GM12872 (cell line): ENCODE measurements around the gene KDM5C.

Source experiments
- TF ChIP-seq, protein P1 (sequence below): IDR thresholded peaks from 3 replicates; pipeline ENCODE4 v1.5.1; 2011; ENCODE audit warnings: low read depth, mild to moderate bottlenecking, low read length, moderate library complexity; ENCODE audit not compliant: insufficient read depth

KDM5C gene

DNA sequence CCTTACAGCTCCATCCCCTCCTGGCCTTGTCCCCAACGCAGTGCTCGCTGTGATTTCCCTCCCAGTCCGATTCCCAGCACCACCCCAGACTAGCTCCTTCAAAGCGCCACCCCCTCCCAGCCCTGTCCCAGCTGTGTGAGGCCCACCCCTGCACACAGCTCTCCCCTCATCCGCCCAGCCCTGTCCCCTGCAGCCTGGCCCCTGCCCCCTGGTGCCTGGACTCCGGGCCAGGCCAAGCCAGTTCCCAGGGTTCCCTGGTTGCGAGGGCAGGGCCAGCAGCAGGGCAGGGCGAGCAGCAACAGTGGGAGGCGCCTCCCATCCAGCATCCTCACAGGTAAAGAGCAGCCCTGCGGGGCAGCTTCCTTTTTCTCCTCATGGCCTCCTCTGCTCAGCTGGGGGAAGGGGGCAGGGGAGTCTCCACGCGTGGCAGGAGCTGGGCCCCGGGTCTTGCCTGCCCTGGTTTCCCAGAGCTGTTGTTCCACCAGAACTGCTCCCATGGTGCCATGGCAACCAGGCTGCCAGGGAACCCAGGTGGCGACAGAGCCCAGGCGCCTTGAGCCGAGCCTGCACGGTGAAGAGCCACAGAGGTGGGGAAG is 31.5 kb upstream of the KDM5C start:
- TF ChIP-seq, protein P1, sequence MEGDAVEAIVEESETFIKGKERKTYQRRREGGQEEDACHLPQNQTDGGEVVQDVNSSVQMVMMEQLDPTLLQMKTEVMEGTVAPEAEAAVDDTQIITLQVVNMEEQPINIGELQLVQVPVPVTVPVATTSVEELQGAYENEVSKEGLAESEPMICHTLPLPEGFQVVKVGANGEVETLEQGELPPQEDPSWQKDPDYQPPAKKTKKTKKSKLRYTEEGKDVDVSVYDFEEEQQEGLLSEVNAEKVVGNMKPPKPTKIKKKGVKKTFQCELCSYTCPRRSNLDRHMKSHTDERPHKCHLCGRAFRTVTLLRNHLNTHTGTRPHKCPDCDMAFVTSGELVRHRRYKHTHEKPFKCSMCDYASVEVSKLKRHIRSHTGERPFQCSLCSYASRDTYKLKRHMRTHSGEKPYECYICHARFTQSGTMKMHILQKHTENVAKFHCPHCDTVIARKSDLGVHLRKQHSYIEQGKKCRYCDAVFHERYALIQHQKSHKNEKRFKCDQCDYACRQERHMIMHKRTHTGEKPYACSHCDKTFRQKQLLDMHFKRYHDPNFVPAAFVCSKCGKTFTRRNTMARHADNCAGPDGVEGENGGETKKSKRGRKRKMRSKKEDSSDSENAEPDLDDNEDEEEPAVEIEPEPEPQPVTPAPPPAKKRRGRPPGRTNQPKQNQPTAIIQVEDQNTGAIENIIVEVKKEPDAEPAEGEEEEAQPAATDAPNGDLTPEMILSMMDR: no peak

DNA sequence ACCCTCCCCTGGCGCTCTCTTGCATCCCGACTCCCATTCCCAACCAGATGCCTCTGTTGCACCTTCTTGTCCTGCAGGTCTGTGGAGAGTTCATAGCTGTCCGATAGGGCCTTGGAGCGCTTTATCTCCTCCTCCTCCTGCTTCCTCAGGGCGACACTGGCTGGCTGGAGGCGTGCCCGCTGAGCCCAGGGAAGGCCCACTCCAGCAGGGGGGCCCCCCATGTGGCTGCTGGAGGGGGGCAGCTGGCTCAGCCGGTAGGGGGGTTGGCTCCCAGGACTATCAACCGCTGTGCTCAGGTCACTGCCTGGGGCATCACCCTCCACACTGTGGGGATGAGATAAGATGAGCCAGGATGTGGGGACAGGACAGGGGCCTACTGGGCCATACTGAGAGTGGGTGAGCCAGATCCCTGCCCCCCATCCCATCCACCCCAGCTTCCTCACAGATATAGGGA is 30.8 kb upstream of the KDM5C start:
- TF ChIP-seq, protein P1: no peak

DNA sequence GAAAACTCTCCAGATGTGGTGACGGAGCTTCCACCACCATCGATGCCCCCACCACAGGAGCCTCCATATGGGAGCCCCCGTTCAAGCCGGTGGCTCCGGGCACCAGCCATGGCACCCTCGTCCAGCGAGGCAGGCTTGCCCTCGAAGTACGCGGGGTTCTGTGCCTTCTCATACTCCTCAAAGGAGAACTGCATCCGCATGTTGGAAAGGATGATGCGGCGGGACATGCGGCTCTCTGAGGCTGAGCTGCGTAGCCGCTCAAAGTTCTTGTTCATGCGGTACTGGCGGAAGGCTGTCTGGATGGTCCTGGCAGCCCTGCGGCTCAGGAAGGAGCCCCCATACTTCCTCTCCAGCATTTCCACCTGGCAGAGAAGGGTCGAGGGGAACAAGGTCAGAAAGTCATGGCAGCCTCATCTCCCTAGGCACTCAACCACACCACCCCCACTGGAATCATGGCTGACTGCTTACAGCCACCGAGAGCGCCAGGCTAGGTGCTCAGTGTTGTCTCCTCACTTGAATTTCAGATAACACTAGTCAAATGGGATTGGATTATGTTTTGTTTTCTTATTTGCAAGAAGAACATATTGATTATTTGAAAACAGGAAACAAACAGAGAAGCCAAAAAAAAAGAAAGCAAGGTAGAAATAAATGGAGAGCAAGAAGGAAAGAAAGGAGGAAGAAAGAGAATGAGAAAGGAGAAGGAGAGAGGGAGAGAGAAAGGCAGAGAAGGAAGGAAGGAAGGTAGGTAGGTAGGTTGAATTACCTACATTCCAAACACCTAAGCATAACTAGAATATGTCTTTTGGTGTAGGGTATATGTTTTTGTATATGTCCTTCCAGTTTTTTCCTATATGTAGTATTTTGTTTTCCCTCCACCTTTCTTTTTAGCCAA is 29.8 kb upstream of the KDM5C start:
- TF ChIP-seq, protein P1: no peak

DNA sequence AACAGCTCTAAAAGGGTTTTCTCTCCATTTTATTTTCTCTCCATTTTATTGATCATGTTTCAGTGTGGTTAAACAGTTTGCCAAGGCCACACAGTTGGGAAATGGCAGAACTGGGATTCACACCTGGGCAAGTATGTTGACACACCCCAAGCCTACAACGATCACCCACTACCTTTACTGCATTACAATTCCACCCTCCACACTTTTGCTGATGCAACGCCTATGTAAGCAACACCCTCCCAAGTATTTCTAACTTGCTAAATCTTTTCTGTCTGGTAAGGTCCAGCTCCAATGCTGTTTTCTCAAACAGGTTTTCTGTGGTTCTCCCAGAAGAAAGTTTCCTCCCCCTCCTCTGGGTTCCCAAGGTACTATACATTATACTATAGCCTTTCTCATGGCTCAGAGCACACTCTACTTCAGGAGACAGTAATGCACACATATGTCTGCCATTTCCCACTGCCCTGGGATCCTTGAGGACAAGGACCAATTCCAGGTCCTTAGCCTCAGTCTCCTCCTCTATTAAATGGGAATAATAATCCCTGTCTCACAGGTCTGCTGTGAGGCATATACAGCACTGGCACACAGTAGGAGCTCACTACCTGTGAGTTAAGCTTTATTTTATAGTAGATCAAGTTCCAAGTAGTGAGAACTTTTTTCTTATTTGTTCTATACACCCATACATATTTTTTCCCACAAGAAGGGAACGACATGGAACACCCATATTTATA is 28.4 kb upstream of the KDM5C start:
- TF ChIP-seq, protein P1: no peak

DNA sequence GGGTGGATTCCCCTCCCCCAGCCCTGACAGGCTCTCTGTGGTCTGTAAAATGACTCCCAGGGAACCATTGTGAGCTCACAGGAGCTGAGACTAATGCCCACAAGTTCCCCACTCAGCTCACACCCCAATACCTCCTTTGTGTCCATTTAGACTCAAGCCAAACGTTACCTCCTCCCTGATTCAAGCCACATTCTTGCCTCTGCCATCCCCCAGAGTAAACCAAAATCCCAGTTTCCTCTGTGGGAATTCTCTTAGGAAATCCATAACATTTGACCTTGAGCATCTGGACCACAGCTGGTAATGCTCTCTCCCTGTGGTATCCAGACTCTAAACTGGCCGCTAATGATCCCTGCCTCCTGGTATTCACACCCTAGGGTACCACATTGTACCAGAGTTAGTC is 26.3 kb upstream of the KDM5C start:
- TF ChIP-seq, protein P1: no peak

DNA sequence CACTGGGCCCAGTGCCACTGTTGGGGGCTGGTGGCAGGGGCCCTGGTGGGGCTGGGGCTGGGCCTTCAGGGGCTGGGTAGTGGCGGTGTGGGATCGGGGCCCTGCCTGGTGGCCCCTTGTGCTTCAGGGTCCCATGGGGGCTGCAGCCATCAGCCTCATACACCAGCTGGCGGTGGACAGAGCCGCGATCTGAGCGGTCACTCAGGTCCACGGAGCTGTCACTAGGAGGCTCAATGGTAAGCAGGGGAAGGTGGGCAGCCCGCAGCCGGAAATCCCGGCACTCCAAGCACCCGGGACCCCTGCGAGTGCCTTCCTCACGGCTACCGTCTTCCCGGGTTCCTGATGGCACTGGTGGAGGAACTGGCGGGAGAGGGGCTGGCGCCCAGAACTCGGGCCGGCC is 25.5 kb upstream of the KDM5C start:
- TF ChIP-seq, protein P1: no peak

DNA sequence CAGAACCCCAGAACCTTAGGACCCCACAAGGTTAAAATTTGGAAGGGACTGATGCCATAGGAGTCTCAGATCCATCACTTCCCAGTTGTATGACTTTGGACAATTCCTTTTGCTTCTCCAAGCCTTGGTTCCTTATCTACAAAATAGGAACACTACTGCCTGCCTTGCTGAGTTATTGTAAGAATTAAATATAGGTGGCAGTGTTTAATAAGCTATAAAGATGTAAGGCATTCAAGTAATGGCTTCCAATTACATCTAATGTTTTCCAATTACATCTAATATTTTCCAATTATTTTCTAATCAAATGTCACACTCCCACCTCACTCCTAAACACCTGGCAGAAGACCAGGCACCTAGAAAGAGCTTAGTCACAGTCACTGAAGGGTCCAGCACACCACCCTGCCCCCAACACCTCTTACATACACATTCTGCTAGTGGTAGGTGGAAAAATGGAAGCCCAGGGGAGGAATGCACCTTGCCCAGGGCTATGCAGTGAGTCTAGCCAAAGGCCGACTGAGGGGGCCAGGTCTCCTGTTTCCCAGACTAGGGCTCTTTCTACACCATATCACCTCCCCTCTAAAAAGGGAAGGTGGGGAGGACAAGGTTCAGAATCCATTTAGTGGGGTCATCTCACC is 24.5 kb upstream of the KDM5C start:
- TF ChIP-seq, protein P1: no peak
